BJ (cell line): Measurements from ENCODE around the gene HAND2. TPM values are rescaled to one million over a fixed set of nuclear protein-coding genes. Genes with fewer than 3 reads are reported as not detected.

Experiments used
- CTCF ChIA-PET: fragments of 350-600 bp; formaldehyde crosslinking; extraction: SDS; loops from one replicate; lab custom pipeline; 2021; ENCODE audit warnings: antibody characterized with exemption, inconsistent platforms; lab: Yijun Ruan, JAX
- POLR2A ChIA-PET: fragments of 300-600 bp; sonication (Branson Sonifier 250); formaldehyde crosslinking; extraction: SDS; loops from one replicate; lab custom pipeline; 2021; ENCODE audit warnings: antibody characterized with exemption; lab: Charles Lee
- DNase-seq: peaks from one replicate; pipeline ENCODE4 v3.0.0-alpha.2; 2011; ENCODE audit warnings: low read depth
- H3K27me3 ChIP-seq: 2 replicates; pipeline ENCODE4 v1.6.0; 2011; ENCODE audit warnings: low read length; ENCODE audit not compliant: control insufficient read depth, insufficient read depth
- H3K36me3 ChIP-seq: 2 replicates; pipeline ENCODE4 v1.5.1; 2011; ENCODE audit warnings: low read length; ENCODE audit not compliant: control insufficient read depth, insufficient read depth
- H3K4me3 ChIP-seq: 2 replicates; pipeline ENCODE4 v1.5.1; 2011; ENCODE audit warnings: low read depth, mild to moderate bottlenecking, control low read depth, low read length
- CTCF ChIP-seq: IDR thresholded peaks from 2 replicates; pipeline ENCODE4 v1.5.1; 2011; ENCODE audit warnings: low read depth, mild to moderate bottlenecking, control low read depth, inconsistent platforms, low read length, moderate library complexity; ENCODE audit not compliant: insufficient read depth
- polyA plus RNA-seq: library from polyadenylated mRNA; depleted of rRNA; stranded (reverse); fragments of >200 nt; gene quantifications from 2 replicates; pipeline ENCODE4 v1.2.3, GENCODE V29; 2011

The HAND2 gene
- polyA plus RNA-seq, 1 experiment: 3.6 TPM

GRCh38 chr4:173504181-173504503, 25.9 kb downstream of the HAND2 start:
- Histone ChIP-seq H3K4me3 (no peak overlapping the region), H3K27me3 (peaks cover 4% of the 10 kb centered on the region), H3K36me3 (no peaks in the 10 kb centered on the region)
- ChIA-PET CTCF (interaction anchor here (0.8 to 3.4 kb wide), 4 partner anchors 10 to 486 kb away, joined by 3 to 17 read pairs (median 5); no protein-coding TSS in a partner anchor), POLR2A (no interaction called here)
- TF ChIP-seq CTCF: no peak
- no peak for DNase-seq

- no peak for TF ChIP-seq CTCF
- ChIA-PET POLR2A (no interaction called here), CTCF (interaction anchor here (0.7 to 3.4 kb wide), 8 partner anchors 9 to 487 kb away, joined by 3 to 17 read pairs (median 4); no protein-coding TSS in a partner anchor)
- H3K4me3 ChIP-seq: no peak overlapping the region
- peaks cover 4% of the 10 kb centered on the region for H3K27me3 ChIP-seq
- H3K36me3 ChIP-seq: no peaks in the 10 kb centered on the region
- DNase-seq: no peak
Measured at GRCh38 chr4:173503330-173504180, 26.5 kb downstream of the HAND2 start.

GRCh38 chr4:173502282-173502681, 27.7 kb downstream of the HAND2 start:
- no peak for DNase-seq
- peaks cover 4% of the 10 kb centered on the region for H3K27me3 ChIP-seq
- H3K36me3 ChIP-seq: no peaks in the 10 kb centered on the region
- POLR2A ChIA-PET: no interaction called here
- CTCF ChIA-PET: interaction anchor here (0.6 to 1.5 kb wide), 4 partner anchors 15 to 251 kb away, joined by 3 to 4 read pairs (median 3); no protein-coding TSS in a partner anchor
- TF ChIP-seq CTCF: no peak
- no peak overlapping the region for H3K4me3 ChIP-seq

- DNase-seq: no peak
- CTCF ChIA-PET: interaction anchor here (0.6 to 6.1 kb wide), 2 partner anchors 15 to 80 kb away, joined by 3 to 45 read pairs; no protein-coding TSS in a partner anchor
- POLR2A ChIA-PET: no interaction called here
- no peak overlapping the region for H3K4me3 ChIP-seq
- no peak for TF ChIP-seq CTCF
- H3K27me3 ChIP-seq: peaks cover 4% of the 10 kb centered on the region
- no peaks in the 10 kb centered on the region for H3K36me3 ChIP-seq
Measured at GRCh38 chr4:173501592-173502150, 28.4 kb downstream of the HAND2 start.
